A673 (cell line): ENCODE results near the gene GBX1. TPM values are rescaled to one million over a fixed set of nuclear protein-coding genes. Genes with fewer than 3 reads are reported as not detected.

Source experiments
- BruUV-seq: library from RNA; stranded (reverse); fragments of 400-500 nt; replicated peaks from 2 replicates; lab custom pipeline; 2021; lab: Mats Ljungman, UMichigan
- CTCF ChIA-PET: fragments of 300-600 bp; sonication (Branson Sonifier 250); formaldehyde crosslinking; loops from one replicate; lab custom pipeline; 2022; ENCODE audit warnings: antibody characterized with exemption; lab: Charles Lee
- POLR2A ChIA-PET: fragments of 300-600 bp; sonication (Branson Sonifier 250); formaldehyde crosslinking; loops from one replicate; lab custom pipeline; 2022; ENCODE audit warnings: antibody characterized with exemption; ENCODE audit not compliant: low non-redundant PET; lab: Charles Lee
- DNase-seq: peaks from one replicate; pipeline ENCODE4 v3.0.0-alpha.2; 2015; ENCODE audit warnings: low spot score
- H3K27ac ChIP-seq: fragments of 200-600 bp; sonication (generic); 2 replicates; pipeline ENCODE4 v1.5.1; 2016; ENCODE audit warnings: mixed run types, low read depth, mild to moderate bottlenecking, mixed read lengths, antibody characterized with exemption, low read length; ENCODE audit not compliant: poor library complexity, severe bottlenecking
- H3K27me3 ChIP-seq: fragments of 200-600 bp; sonication (generic); replicated peaks from 2 replicates; pipeline ENCODE4 v1.6.1; 2017; ENCODE audit warnings: mixed run types, low read depth, mild to moderate bottlenecking, mixed read lengths, antibody characterized with exemption, low read length; ENCODE audit not compliant: insufficient read depth, poor library complexity
- H3K36me3 ChIP-seq: fragments of 200-600 bp; sonication (generic); 2 replicates; pipeline ENCODE4 v1.6.1; 2016; ENCODE audit warnings: mixed run types, mild to moderate bottlenecking, mixed read lengths, antibody characterized with exemption, low read length; ENCODE audit not compliant: insufficient read depth, poor library complexity, severe bottlenecking
- H3K4me1 ChIP-seq: fragments of 200-600 bp; sonication (generic); 2 replicates; pipeline ENCODE4 v1.6.1; 2017; ENCODE audit warnings: mixed run types, mild to moderate bottlenecking, mixed read lengths, antibody characterized with exemption, low read length; ENCODE audit not compliant: insufficient read depth, poor library complexity, severe bottlenecking
- H3K4me3 ChIP-seq: fragments of 200-600 bp; sonication (generic); 2 replicates; pipeline ENCODE4 v1.5.1; 2016; ENCODE audit warnings: low read depth, mixed run types, mild to moderate bottlenecking, mixed read lengths, low read length; ENCODE audit not compliant: poor library complexity, severe bottlenecking
- H3K9me3 ChIP-seq: fragments of 200-600 bp; sonication (generic); 2 replicates; pipeline ENCODE4 v1.6.1; 2016; ENCODE audit warnings: mixed run types, low read depth, mild to moderate bottlenecking, mixed read lengths, antibody characterized with exemption, low read length; ENCODE audit not compliant: poor library complexity, severe bottlenecking
- EZH2 ChIP-seq: fragments of 200-600 bp; sonication (generic); IDR thresholded peaks from 2 replicates; pipeline ENCODE4 v1.6.1; 2017; ENCODE audit warnings: borderline replicate concordance, low read depth, mild to moderate bottlenecking, mixed read lengths, antibody characterized with exemption, low read length; ENCODE audit not compliant: poor library complexity, severe bottlenecking
- intact Hi-C: fragments of 100-400 bp; cut with micrococcal nuclease; formaldehyde crosslinking; loops from one replicate; pipeline ENCODE4 v1.10.0; 2022; ENCODE audit not compliant: unreplicated experiment
- total RNA-seq: library from RNA; stranded (reverse); gene quantifications from 2 replicates; pipeline ENCODE4 v1.2.3, GENCODE V29; 2021
- TF ChIP-seq, protein P1 (sequence below): fragments of 300-800, 200-600 bp; sonication (generic); conservative IDR thresholded peaks from 2 replicates; pipeline ENCODE4 v1.5.1; 2017; ENCODE audit warnings: low read depth, mild to moderate bottlenecking, antibody characterized with exemption, low read length, moderate library complexity, mixed read lengths

GBX1 gene
- total RNA-seq, 1 experiment from 2014 or later, result not detected

DNA sequence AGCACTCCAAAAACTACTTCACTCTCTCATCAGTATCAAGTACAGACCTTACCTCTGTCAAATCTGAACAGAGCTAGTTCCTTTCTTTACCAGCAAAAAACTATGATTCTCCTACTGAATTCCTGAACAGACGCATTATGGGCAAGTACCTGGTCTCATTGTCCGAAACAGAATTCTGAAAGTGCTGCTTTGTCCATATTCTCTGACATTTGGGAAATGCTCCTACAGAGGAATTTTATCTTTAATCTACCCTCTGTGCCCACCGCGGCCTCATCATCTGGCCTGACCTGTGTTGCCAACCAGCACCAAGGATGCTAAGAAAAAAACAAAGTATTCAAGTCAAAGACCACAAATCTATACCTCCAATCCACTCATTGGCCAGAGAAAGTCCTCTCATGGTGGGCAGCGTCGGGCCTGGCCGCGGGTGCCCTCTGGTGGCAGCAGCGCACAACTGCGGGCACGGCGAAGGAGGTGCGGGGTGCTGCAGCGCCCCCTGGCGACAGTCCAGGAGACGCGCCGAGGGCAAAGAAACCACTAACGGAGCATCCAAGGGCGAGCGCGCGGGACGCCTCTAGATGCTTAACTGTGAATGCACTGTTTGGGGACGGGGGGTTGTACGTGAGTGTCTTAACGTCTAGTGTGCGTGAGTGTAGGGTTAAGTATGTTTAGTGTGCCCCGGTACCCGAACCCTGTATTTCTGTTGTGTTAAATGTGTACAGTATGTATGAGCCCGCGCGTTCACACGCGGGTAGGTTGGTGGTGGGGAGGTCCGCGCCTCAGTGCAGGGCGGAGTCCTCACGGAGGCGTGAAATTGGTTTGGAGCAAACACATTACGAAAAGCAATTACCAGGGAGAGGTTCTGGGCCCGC lies 5.0 kb upstream of the GBX1 start:
- DNase-seq, result peak; percentile 79
- intact Hi-C loops, result loop anchor here (1.0 kb wide), 2 partner anchors 48 to 131 kb away; no protein-coding TSS in a partner anchor
- Histone ChIP-seq H3K9me3 (no peaks in the 10 kb centered on the region), H3K27me3 (peaks cover 27% of the 10 kb centered on the region), H3K4me3 (no peak overlapping the region), H3K36me3 (no peaks in the 10 kb centered on the region), H3K4me1 (peaks cover 4% of the 10 kb centered on the region), H3K27ac (no peak overlapping the region)
- no TSS peak for BruUV-seq
- POLR2A ChIA-PET, result no interaction called here
- TF ChIP-seq EZH2, result no peak
- TF ChIP-seq, protein P1, sequence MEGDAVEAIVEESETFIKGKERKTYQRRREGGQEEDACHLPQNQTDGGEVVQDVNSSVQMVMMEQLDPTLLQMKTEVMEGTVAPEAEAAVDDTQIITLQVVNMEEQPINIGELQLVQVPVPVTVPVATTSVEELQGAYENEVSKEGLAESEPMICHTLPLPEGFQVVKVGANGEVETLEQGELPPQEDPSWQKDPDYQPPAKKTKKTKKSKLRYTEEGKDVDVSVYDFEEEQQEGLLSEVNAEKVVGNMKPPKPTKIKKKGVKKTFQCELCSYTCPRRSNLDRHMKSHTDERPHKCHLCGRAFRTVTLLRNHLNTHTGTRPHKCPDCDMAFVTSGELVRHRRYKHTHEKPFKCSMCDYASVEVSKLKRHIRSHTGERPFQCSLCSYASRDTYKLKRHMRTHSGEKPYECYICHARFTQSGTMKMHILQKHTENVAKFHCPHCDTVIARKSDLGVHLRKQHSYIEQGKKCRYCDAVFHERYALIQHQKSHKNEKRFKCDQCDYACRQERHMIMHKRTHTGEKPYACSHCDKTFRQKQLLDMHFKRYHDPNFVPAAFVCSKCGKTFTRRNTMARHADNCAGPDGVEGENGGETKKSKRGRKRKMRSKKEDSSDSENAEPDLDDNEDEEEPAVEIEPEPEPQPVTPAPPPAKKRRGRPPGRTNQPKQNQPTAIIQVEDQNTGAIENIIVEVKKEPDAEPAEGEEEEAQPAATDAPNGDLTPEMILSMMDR, result peak; percentile 100
- CTCF ChIA-PET, result interaction anchor here (0.9 kb wide), 1 partner anchor 11 kb away, joined by 3 read pairs; no protein-coding TSS in a partner anchor

DNA sequence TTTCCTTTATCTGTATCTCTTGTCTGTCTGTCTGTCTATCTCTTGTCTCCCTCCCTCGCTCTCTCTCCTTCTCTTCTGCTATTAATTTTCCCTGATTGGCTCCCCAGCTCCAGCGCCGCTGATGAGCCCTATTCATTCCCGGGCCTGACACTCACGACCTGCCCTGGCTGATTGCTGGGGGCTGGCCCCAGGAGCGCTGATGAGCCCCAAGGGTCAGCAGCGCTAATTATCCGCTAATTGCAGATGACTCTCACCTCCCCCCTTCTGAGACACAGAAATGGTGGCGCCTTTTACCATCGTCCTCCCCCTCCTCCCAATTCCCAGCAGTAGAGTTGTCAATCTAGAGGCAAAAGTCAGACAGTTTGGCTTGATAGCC lies 1.3 kb upstream of the GBX1 start:
- H3K27me3 ChIP-seq, result peaks cover 64% of the 10 kb centered on the region
- intact Hi-C loops, result no loop called here
- no peaks in the 10 kb centered on the region for H3K9me3 ChIP-seq
- H3K36me3 ChIP-seq, result no peaks in the 10 kb centered on the region
- H3K4me1 ChIP-seq, result peaks cover 8% of the 10 kb centered on the region
- H3K4me3 ChIP-seq, result no peak overlapping the region
- ChIA-PET POLR2A (no interaction called here), CTCF (no interaction called here)
- BruUV-seq, result no TSS peak
- TF ChIP-seq, protein P1, result no peak
- TF ChIP-seq EZH2, result no peak
- no peak for DNase-seq
- no peak overlapping the region for H3K27ac ChIP-seq

DNA sequence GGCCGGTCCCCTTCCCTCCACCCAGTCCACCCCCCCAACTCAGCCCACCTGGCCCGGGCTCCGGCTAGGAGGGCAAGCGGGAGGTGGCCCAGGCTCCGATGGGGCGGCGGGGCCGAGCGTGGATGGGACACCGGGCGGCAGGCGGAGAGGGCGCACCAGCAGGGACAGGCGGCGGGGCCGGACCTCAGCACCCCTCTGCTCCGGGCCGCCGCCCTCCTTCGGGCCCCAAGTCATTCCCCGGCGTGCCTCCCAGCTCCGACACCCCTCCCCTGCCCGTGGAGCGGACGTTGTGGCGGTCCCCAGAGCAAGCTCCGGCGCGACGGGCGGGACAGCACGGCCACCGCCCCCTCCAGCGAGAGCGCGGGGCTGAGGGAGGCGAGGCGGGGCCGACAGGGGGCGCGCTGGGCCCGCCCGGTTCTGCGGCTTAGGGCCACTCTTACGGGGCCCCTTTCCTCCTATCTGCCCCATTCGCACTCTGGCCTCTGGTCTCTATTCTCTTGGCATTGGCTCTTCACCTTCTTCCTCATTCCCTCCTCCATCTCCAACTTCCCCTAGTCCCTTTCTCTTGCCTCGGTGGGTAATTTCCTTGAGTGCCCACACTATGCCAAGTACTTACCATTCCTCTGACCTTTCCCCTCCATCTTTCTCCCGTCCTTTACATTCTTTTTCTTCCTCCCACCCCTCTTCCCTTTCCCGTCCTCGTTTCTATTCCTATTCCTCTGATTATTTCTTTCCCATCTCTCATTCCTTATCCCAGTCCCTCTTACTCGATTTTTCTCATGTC lies 701 bp upstream of the GBX1 start:
- TF ChIP-seq, protein P1, result peak; percentile 68
- TF ChIP-seq EZH2, result no peak
- ChIA-PET POLR2A (no interaction called here), CTCF (interaction anchor here (0.6 to 1.4 kb wide), 3 partner anchors 21 to 231 kb away, joined by 3 to 9 read pairs (median 4); no protein-coding TSS in a partner anchor)
- BruUV-seq, result no TSS peak
- Histone ChIP-seq H3K27ac (no peak overlapping the region), H3K4me1 (peaks cover 8% of the 10 kb centered on the region), H3K36me3 (no peaks in the 10 kb centered on the region), H3K9me3 (no peaks in the 10 kb centered on the region), H3K4me3 (peak overlapping the region; percentile 46), H3K27me3 (peaks cover 68% of the 10 kb centered on the region)
- DNase-seq, result peak; percentile 56
- intact Hi-C loops, result no loop called here
